Measurements from ENCODE around the gene CYP17A1.

GRCh38 chr10:102808380-102808779 lies 28.8 kb downstream of the CYP17A1 start:
- no peak for TF ChIP-seq POLR2AphosphoS5 (IDR thresholded peaks at IDR 0.05; ENCODE audit: low read depth, low read length)
- TF ChIP-seq CTCF (IDR thresholded peaks at IDR 0.05) = no peak
- no peak for TF ChIP-seq TCF7L2 (IDR thresholded peaks at IDR 0.05; ENCODE audit: low read depth, low read length)
- TF ChIP-seq REST (IDR thresholded peaks at IDR 0.05; ENCODE audit: insufficient read depth in 1 of 2, low read depth in 2 of 2, low read length in 1 of 2) = no peak
- TF ChIP-seq SIN3A (IDR thresholded peaks at IDR 0.05; ENCODE audit: borderline replicate concordance, insufficient read depth, low read depth, low read length) = no peak
